Gastroesophageal sphincter (tissue), 3 donors: Measurements from ENCODE around the gene CMIP.
A peak's percentile ranks its signal among the peaks of the same experiment; 100 is the strongest.

Experiments used
- CTCF ChIP-seq, 4 experiments: fragments of 200-600 bp in 2 of 4; fragments of 450-650 bp in 2 of 4; sonication (generic) in 1 of 4; IDR thresholded peaks; one replicate each; pipeline ENCODE4 v1.5.1; 2017 to 2019; ENCODE audit warnings: antibody characterized with exemption in 4 of 4, mild to moderate bottlenecking in 2 of 4, moderate library complexity in 2 of 4
- EP300 ChIP-seq: sonication (generic); formaldehyde crosslinking; IDR thresholded peaks from one replicate; pipeline ENCODE4 v1.6.1; 2017; ENCODE audit warnings: antibody characterized with exemption, mild to moderate bottlenecking
- POLR2AphosphoS5 ChIP-seq: sonication (generic); formaldehyde crosslinking; IDR thresholded peaks from one replicate; pipeline ENCODE4 v1.6.1; 2017; ENCODE audit warnings: antibody characterized with exemption

- TF ChIP-seq CTCF (IDR thresholded peaks at IDR 0.05) (peak in 1 of 4 experiments; percentile 34), POLR2AphosphoS5 (peak; percentile 43), EP300 (no peak)
Measured at GRCh38 chr16:81582655-81583441, 138.2 kb downstream of the CMIP start.
